Esophagus mucosa (tissue), 1 donor: ENCODE results near the gene NCK2. TPM values are rescaled to one million over a fixed set of nuclear protein-coding genes. Genes with fewer than 3 reads are reported as not detected.

Source experiments
- ATAC-seq: fragments of 200-7000 bp; cut with Tn5 transposase; one replicate; pipeline ENCODE4 v1.9.1; 2020
- total RNA-seq: library from RNA; stranded (reverse); gene quantifications from one replicate; pipeline ENCODE4 v1.2.4, GENCODE V29; 2023
- donor health status: DM: yes; HTN: yes; CAD: no.

NCK2 gene
- total RNA-seq, 1 donor from 2014 or later, result 68.6 TPM

DNA sequence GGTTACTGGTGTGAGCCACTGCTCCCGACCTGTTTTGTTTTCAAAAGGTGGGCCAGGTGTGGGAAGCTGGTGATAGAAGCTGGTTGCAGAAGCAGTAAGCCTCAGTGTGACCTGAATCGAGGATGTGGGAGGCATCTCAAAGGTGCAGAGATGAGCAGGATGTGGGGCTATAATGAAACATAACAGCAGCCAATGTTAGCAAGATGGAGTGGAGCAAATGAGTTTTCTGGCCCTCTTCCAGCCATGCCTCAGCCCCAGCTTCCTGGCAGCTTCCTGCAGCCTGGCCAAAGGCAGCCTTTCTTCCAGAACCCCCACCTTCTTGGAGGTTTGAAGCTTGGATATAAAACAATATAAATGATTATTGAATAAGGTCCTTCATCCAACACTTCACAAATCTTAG, 184.8 kb downstream of the NCK2 start:
- no peak for ATAC-seq

DNA sequence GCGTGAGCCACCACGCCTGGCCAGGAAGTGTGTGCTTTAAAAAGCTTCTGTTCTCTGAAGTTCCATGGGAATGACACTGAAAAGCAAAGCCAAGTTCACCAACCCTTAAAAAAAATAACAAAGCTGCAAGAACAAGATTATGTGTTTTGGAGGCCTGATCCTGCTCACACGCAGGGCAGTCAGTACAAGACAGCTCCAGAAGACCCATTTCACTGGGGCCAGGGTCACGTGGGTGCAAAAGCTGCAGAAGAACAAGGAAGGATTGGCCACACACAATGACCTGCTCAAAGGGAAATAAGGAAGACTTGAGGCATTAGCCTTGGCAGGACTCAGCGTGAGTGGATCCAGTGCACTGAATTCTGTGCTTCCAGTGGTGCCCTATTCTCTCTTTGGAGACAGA, 187.9 kb downstream of the NCK2 start:
- no peak for ATAC-seq

DNA sequence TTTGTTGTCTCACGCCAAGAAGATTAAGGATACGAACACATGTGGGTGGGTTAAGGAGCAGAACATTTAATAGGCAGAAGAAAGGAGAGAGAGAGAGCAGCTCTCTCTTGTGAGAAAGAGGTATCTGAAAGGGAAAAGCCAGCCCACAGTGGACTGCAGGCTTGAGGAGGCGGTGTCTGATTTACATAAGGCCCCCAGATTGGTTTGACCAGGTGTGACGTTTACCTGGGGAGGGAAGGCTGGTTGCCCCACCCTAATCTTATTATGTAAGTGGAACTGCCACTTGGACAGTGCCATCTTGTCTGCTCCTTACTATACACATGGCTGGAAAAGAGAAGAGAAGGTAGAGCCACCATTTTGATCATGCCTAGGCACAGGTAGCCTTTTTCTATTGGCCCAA, 189.2 kb downstream of the NCK2 start:
- peak; percentile 41 for ATAC-seq

DNA sequence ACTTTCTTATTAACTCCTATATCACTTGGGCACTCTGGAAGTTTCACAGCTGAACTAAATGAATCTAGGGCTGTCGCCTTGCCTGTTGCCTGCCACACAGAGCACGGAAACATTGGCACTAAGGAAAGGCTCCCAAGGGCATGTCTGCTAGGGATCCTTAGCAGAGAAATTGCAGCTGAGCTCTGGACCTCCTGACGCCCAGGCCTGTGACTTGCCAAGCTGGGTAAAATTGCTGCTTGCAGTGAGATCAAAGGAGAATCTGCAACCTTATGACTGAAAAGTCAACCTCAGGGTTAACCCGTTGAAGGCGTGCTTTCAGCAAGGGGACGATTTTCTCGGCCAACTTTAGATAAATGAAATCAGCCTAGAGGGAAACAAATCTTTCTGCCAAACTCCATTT, 189.8 kb downstream of the NCK2 start:
- no peak for ATAC-seq

DNA sequence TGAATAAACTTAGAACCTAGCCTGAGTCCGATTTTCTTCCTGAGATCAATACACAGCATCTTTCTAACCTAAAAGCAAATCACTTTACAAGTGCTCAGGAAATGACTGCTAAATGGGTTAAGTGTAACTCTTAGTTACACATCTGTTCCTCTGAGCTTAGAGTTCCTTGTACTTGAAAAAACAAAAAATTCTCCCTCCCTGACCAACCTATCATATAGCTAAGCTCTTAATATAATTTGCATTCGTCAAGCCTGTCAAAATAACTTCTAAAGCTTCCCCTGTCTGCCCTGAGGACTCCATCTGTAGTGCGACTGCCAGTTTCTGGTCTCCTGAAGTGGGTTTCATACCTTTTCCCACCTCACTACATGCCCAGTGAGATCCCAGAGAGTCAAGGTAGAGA, 190.4 kb downstream of the NCK2 start:
- ATAC-seq, result no peak

DNA sequence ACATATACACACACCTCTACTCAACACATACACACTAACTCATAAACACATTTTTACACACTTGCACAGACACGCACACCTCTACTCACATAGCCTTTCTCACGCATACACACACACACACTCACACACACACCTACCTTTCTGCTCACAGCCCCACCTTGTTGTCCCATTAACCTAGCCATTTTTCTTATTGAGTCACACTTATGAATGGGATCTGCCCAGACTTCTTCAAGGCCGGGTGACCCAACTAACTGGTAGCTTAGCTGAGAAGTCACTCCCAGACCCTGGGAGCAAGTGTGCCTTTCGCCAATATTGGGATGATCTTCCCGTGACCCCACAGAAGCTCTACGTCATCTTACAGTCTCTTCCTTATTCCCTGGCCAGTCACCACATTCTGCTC, 192.2 kb downstream of the NCK2 start:
- ATAC-seq, result peak; percentile 82

DNA sequence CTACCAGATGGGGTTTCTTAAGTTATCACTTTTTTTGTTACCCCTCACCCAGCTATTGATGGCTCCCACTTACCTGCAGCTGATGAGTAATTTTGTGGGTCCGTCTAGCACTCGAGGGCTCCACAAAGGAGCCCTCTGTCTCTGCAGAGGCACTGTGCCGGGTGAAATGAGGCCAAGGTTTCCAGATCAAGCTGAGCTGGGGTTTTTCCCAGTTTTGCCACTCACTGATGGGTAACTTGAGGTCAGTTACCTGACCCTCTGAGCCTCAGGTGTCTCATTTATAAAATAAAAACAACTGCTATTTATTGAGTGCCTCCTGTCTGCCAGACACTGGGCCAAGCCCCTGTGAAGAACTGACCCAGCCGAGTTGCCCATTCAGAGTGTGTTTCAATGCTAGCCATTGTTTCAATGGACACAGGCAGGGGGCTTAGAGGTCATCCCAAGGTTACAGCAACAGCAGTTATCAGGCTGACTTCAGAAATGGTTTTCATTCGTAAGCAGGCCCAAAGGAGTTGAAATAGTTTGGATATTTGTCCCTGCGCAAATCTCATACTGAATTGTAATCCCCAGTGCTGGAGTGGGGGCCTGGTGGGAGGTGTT, 192.9 kb downstream of the NCK2 start:
- ATAC-seq, result no peak
